Measurements from ENCODE around the gene IGSF21.

DNA sequence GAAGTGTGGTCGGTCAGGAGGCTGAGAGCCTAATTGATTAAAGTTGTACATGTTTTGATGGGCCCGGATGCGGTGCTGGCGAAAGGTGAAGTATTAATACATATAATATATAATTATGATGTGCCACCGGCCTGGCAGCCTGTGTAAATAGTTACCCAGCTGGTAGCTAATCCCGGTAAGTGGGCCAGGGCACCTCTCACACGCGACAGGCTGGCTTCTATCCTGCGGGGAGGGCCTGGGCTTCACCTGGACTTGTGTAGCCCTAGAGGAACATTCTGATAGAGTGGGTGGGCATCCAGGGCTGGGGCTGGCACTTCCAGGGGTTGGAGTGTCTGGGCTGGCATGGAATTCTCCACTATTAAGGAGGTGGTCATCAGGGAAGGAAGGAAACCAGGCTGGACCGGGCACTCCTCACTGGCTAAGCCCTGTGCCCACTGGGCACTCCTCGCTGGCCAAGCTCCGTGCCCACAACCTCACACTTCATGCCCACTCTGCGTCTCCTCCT is 48.3 kb downstream of the IGSF21 start:
- TF ChIP-seq, protein P1, sequence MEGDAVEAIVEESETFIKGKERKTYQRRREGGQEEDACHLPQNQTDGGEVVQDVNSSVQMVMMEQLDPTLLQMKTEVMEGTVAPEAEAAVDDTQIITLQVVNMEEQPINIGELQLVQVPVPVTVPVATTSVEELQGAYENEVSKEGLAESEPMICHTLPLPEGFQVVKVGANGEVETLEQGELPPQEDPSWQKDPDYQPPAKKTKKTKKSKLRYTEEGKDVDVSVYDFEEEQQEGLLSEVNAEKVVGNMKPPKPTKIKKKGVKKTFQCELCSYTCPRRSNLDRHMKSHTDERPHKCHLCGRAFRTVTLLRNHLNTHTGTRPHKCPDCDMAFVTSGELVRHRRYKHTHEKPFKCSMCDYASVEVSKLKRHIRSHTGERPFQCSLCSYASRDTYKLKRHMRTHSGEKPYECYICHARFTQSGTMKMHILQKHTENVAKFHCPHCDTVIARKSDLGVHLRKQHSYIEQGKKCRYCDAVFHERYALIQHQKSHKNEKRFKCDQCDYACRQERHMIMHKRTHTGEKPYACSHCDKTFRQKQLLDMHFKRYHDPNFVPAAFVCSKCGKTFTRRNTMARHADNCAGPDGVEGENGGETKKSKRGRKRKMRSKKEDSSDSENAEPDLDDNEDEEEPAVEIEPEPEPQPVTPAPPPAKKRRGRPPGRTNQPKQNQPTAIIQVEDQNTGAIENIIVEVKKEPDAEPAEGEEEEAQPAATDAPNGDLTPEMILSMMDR (IDR thresholded peaks at IDR 0.05; ENCODE audit: low read depth, low read length, missing input control) = no peak
- no peak for TF ChIP-seq MAX (IDR thresholded peaks at IDR 0.05)
- TF ChIP-seq, protein P2, sequence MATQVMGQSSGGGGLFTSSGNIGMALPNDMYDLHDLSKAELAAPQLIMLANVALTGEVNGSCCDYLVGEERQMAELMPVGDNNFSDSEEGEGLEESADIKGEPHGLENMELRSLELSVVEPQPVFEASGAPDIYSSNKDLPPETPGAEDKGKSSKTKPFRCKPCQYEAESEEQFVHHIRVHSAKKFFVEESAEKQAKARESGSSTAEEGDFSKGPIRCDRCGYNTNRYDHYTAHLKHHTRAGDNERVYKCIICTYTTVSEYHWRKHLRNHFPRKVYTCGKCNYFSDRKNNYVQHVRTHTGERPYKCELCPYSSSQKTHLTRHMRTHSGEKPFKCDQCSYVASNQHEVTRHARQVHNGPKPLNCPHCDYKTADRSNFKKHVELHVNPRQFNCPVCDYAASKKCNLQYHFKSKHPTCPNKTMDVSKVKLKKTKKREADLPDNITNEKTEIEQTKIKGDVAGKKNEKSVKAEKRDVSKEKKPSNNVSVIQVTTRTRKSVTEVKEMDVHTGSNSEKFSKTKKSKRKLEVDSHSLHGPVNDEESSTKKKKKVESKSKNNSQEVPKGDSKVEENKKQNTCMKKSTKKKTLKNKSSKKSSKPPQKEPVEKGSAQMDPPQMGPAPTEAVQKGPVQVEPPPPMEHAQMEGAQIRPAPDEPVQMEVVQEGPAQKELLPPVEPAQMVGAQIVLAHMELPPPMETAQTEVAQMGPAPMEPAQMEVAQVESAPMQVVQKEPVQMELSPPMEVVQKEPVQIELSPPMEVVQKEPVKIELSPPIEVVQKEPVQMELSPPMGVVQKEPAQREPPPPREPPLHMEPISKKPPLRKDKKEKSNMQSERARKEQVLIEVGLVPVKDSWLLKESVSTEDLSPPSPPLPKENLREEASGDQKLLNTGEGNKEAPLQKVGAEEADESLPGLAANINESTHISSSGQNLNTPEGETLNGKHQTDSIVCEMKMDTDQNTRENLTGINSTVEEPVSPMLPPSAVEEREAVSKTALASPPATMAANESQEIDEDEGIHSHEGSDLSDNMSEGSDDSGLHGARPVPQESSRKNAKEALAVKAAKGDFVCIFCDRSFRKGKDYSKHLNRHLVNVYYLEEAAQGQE (IDR thresholded peaks at IDR 0.05) = no peak

Data from liver (tissue), 2 donors.